Upper lobe of right lung (tissue), 1 donor: ENCODE measurements around the gene KLK8. TPM values are rescaled to one million over a fixed set of nuclear protein-coding genes. Genes with fewer than 3 reads are reported as not detected.

ENCODE experiments used
- ATAC-seq: fragments of 200-7000 bp; cut with Tn5 transposase; one replicate; pipeline ENCODE4 v1.9.1; 2020; ENCODE audit warnings: mild to moderate bottlenecking, moderate library complexity
- DNase-seq: peaks from one replicate; pipeline ENCODE4 v3.0.0-alpha.2; 2020
- H3K27ac ChIP-seq: fragments of 200-600 bp; one replicate; pipeline ENCODE4 v1.8.0; 2022
- H3K27me3 ChIP-seq: fragments of 200-600 bp; one replicate; pipeline ENCODE4 v1.8.0; 2022; ENCODE audit warnings: mild to moderate bottlenecking
- H3K36me3 ChIP-seq: fragments of 200-600 bp; one replicate; pipeline ENCODE4 v1.8.0; 2022
- H3K4me1 ChIP-seq: fragments of 200-600 bp; one replicate; pipeline ENCODE4 v1.8.0; 2022
- H3K4me3 ChIP-seq: fragments of 200-600 bp; one replicate; pipeline ENCODE4 v1.8.0; 2022; ENCODE audit warnings: mild to moderate bottlenecking
- H3K9me3 ChIP-seq: fragments of 200-600 bp; one replicate; pipeline ENCODE4 v1.8.0; 2022
- CTCF ChIP-seq: fragments of 200-600 bp; IDR thresholded peaks from one replicate; pipeline ENCODE4 v1.8.0; 2022; ENCODE audit warnings: antibody characterized with exemption
- intact Hi-C: fragments of 100-400 bp; cut with DNase I; formaldehyde crosslinking; loops from one replicate; pipeline ENCODE4 v1.11.0; 2022
- total RNA-seq: library from RNA; stranded (reverse); fragmentation: NEBNext Ultra II Directional; extraction: Animal tissue kit (Norgen Biotek cat#: 25700); gene quantifications from one replicate; pipeline ENCODE4 v1.2.1, GENCODE V29; 2021
- donor health status: DM: no; HTN: yes; CAD: no; lungs with severe emphysema.

KLK8 gene
- total RNA-seq, 1 donor from 2014 or later = not detected

- TF ChIP-seq CTCF = no peak
- no peak for DNase-seq
- no peak for ATAC-seq
- no peak overlapping the region for H3K4me3 ChIP-seq
- no peaks in the 10 kb centered on the region for H3K36me3 ChIP-seq
- intact Hi-C loops = no loop called here
- no peaks in the 10 kb centered on the region for H3K4me1 ChIP-seq
- no peak overlapping the region for H3K27ac ChIP-seq
- no peaks in the 10 kb centered on the region for H3K9me3 ChIP-seq
- H3K27me3 ChIP-seq = peaks cover 7% of the 10 kb centered on the region
These were observed 7.9 kb upstream of the KLK8 start for GRCh38 chr19:51009061-51009891.

- no peak for ATAC-seq
- H3K4me3 ChIP-seq = no peak overlapping the region
- peaks cover 14% of the 10 kb centered on the region for H3K27me3 ChIP-seq
- H3K36me3 ChIP-seq = no peaks in the 10 kb centered on the region
- H3K4me1 ChIP-seq = no peaks in the 10 kb centered on the region
- H3K9me3 ChIP-seq = no peaks in the 10 kb centered on the region
- no peak for TF ChIP-seq CTCF
- intact Hi-C loops = no loop called here
- DNase-seq = no peak
- H3K27ac ChIP-seq = no peak overlapping the region
These were observed 6.1 kb upstream of the KLK8 start for GRCh38 chr19:51007488-51007887.

GRCh38 chr19:51006406-51006805, 5.0 kb upstream of the KLK8 start:
- intact Hi-C loops = no loop called here
- Histone ChIP-seq H3K4me3 (no peak overlapping the region), H3K9me3 (no peaks in the 10 kb centered on the region), H3K36me3 (no peaks in the 10 kb centered on the region), H3K4me1 (no peaks in the 10 kb centered on the region), H3K27ac (no peak overlapping the region), H3K27me3 (peaks cover 20% of the 10 kb centered on the region)
- ATAC-seq (no peak), DNase-seq (no peak)
- no peak for TF ChIP-seq CTCF

GRCh38 chr19:51005248-51005647, 3.8 kb upstream of the KLK8 start:
- DNase-seq = no peak
- TF ChIP-seq CTCF = no peak
- H3K4me1 ChIP-seq = no peaks in the 10 kb centered on the region
- no peaks in the 10 kb centered on the region for H3K36me3 ChIP-seq
- H3K27ac ChIP-seq = no peak overlapping the region
- ATAC-seq = no peak
- H3K9me3 ChIP-seq = no peaks in the 10 kb centered on the region
- intact Hi-C loops = no loop called here
- no peak overlapping the region for H3K4me3 ChIP-seq
- H3K27me3 ChIP-seq = peaks cover 29% of the 10 kb centered on the region

- TF ChIP-seq CTCF = no peak
- no peak overlapping the region for H3K27ac ChIP-seq
- ATAC-seq (no peak), DNase-seq (no peak)
- H3K4me1 ChIP-seq = no peaks in the 10 kb centered on the region
- no peaks in the 10 kb centered on the region for H3K36me3 ChIP-seq
- no peak overlapping the region for H3K4me3 ChIP-seq
- no peaks in the 10 kb centered on the region for H3K9me3 ChIP-seq
- intact Hi-C loops = no loop called here
- peaks cover 39% of the 10 kb centered on the region for H3K27me3 ChIP-seq
These were observed 1.9 kb upstream of the KLK8 start for GRCh38 chr19:51003316-51003715.
